Measurements from ENCODE around the gene FAM50B.

DNA sequence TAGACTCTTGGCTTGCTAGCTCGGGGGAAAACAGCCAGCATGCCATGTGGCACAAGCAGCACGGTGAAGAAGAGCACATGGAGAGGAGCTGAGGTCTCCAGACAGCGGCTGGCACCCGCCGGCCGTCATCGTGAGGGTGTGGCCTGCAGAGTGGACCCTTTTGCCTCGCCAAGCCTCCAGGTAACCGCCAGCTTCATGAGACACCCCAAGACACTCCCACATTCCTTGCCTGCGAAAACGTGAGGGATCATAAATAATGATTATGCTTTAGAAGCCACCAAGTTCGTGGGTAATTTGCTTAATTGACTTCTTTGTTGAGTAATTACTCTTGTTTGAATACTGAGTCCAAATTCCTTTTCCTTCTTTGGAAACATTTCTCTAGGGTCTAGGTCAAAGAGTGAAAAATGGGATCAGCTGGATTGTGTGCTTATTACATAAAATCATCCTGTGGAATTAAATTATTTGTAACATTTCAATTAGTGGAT, 23.2 kb downstream of the FAM50B start:
- TF ChIP-seq EZH2phosphoT487 (IDR thresholded peaks at IDR 0.05; ENCODE audit: low read depth, severe bottlenecking, unreplicated experiment) (no peak), EZH2 (IDR thresholded peaks at IDR 0.05; ENCODE audit: borderline replicate concordance) (no peak)
- TF ChIP-seq, protein P1, sequence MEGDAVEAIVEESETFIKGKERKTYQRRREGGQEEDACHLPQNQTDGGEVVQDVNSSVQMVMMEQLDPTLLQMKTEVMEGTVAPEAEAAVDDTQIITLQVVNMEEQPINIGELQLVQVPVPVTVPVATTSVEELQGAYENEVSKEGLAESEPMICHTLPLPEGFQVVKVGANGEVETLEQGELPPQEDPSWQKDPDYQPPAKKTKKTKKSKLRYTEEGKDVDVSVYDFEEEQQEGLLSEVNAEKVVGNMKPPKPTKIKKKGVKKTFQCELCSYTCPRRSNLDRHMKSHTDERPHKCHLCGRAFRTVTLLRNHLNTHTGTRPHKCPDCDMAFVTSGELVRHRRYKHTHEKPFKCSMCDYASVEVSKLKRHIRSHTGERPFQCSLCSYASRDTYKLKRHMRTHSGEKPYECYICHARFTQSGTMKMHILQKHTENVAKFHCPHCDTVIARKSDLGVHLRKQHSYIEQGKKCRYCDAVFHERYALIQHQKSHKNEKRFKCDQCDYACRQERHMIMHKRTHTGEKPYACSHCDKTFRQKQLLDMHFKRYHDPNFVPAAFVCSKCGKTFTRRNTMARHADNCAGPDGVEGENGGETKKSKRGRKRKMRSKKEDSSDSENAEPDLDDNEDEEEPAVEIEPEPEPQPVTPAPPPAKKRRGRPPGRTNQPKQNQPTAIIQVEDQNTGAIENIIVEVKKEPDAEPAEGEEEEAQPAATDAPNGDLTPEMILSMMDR (IDR thresholded peaks at IDR 0.05; ENCODE audit: poor library complexity) = no peak
